HG02798 (cell line): ENCODE measurements around the gene TLE6.

Experiments
- ATAC-seq: cut with Tn5 transposase; IDR thresholded peaks from one replicate; pipeline ENCODE4 v1.9.1; 2021; ENCODE audit warnings: mild to moderate bottlenecking; ENCODE audit not compliant: unreplicated experiment, poor library complexity

TLE6 gene

DNA sequence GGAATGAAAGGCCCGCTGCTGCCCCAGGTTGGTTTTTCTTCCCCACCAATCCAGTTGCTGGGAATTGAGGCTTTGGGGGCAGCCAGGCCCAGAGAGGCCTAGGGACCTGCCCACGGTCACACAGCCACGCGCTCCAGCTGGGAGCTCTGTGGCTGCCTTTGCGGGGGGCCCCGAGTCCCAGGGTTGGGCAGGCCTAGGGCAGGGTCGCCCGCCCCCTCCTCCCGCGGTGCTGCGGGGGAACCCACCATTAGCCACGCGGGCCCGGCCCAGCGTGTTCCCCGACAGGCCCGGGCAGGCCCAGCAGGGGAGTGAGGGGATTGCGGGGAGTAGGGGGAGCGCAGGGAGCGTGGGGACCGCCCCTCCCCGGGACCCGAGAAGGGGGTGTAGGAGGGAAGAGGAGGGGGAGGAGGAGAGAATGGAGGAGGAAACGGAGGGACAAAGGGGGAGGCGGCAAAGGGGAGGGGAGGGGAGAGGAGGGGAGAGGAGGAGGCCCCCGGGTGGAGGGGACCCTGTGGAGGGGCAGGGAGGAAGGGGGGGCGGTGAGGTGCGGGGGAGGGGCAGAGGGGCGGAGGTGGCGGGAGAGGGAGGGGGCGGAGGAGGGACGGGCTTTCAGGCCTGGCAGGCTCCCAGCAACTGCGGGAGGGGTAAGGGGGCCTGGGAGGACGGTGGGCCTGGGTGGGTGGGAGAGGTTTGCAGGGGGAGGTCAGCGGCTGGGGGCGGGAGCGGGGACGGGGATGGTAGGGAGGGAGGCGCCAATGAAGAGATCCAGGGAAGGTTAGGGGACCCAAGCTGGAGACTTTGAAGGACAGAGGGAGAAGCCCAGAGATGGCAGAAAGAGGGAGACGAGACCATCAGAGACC lies 64.6 kb downstream of the TLE6 start:
- ATAC-seq: no peak

DNA sequence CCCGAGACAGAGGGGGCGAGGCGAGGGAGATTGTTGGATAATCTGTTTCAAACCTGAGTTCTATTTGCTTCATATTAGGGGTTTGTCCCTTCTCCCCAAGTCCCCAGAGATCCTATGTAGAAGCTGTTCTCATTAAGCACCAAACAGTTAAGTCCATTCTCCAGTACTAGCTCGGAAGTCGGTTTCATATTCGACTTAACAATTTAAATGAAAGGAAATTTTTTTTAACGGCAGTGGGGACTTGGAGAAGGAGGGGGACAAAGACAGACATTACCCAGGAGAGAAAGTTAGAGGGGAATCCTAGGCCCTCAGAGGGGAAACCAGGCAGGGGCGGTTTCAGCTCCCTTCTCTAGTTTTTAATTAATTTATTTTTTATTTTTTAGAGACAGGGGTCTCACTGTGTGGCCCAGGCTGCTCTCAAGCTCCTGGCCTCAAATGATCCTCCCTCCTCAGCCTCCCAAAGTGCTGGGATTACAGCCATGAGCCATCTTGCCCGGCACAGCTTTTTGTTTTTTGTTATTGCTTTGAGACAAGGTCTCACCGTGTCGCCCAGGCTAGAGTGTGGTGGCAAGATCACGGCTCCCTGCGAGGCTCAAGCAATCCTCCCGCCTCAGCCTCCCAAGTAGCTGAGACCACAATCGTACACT lies 65.4 kb downstream of the TLE6 start:
- ATAC-seq: no peak
